T-helper 2 cell (primary cell): ENCODE results near the gene EPN2.

Experiments used
- DNase-seq, 5 experiments: peaks; one replicate each; pipeline versions ENCODE4 v3.0.0 to v3.0.0-alpha.2; 2012 to 2022

EPN2 gene

DNA sequence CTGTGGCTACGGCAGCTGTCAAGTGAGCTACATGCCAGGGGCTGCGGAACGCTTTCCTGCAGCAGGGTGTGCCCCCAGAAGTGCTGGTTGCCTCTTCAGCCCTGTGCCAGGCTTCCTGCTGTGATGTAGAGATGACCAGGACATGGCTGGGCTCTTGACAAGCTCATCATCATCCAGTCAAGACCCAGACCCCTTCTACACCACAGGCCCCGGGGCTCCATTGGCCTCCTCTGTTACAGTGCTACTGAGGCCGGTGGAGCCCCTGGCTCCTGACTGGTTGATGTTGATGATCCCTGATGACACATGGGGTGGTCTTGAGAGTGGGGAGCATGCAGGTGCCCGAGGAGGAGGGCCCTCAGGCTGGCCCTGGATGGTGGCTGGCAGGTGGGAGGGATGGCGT, 75.2 kb downstream of the EPN2 start:
- no peak for DNase-seq

DNA sequence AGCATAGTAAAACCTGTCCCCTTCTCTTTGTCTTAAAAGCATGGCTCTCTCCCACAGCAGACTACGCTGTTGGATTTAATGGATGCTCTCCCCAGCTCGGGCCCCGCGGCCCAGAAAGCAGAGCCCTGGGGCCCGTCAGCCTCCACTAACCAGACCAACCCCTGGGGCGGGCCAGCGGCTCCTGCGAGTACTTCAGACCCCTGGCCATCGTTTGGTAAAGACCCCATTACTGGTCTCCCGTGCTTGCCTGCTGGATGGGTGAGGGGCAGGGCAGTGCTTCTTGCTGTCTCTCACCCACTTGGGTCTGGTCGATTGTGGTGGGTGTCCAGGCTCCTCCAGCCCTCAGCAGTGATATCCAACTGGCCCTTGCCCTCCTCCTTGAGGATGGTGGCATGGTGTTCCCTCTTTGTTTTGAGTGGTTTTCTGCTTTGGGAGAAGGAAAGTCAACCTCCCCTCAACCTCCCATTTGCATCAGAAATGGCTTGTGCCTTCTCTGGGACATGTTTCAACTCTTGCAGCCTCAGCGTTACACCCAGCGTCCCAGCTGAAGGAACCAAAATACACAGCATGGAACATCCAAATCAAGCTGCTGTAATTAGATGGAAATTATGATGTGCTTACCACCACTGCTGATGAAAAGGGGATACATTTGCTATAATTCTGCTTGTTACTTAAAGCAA, 76.0 kb downstream of the EPN2 start:
- DNase-seq = no peak

DNA sequence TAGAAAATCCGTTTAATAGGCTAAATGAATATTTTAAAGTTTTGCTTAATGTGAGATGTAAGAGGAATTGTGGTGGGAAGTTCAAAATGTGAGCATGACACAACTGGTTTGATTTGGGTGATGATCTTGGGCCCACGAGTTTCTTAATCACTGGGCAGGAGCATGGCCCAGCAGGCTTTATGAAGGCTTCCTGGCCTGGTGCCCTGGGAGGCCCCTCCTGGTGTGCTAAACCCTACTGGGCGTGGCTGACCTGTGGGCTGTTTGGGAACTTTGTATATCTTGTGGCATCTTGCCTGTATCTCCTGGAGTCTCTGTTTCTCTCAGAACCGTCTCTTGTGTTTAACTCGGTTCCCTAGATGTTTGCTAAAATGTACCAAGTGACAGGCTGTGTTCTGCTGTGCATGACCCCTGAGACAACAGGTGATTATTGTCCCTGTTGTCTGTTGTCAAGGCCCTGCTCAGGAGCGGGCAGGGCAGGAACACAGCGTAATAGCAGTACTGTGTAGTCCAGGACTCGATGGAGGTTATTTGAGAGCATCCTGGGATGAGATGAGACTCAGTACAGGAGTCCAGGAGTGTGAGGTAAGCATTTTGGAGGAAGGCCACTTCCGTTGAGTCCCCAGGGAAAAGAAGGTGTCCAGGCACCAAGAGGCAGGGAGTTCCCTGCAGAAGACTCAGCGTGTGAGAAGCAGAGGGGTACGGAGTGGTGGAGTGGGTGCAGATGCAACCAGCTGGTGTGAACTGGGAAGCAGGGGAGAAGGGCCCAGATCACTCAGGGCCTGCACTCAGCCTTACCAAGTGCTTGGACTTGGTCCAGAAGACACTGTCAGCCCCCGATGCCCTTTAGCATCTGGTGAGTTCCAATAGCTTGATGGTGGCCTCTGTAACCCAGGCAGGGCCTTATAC, 76.8 kb downstream of the EPN2 start:
- DNase-seq = no peak

GRCh38 chr17:19315104-19315503, 77.9 kb downstream of the EPN2 start:
- no peak for DNase-seq

DNA sequence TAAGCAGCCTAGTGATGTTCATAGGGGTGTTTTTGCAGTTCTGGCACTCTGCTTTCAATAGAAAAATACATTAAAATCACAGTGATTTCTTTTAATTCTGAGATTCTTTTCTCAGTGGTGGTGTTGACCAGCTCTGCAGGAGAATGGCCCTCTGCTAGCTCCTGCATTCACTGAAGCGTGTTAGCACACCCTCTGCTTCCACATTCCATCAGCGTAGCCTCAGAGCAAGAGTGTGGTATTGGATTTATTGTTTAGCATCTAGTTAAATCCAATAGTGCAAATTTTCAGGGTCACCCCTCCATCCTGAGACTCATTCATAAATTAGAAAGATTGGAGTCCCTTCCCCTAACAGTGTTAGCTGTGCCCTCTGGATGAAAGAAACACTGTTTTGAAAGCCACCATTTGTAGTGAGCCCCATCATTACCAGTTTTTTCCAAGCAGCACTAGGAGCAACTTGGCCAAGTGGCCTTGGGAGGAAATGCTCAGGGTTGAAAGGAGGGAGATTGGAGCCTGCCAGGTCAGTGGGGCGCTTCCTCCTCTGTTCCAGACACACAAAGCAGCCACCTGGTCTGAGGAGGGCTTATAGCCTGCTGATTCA, 79.7 kb downstream of the EPN2 start:
- DNase-seq = no peak

GRCh38 chr17:19317359-19318095, 80.4 kb downstream of the EPN2 start:
- DNase-seq = no peak

DNA sequence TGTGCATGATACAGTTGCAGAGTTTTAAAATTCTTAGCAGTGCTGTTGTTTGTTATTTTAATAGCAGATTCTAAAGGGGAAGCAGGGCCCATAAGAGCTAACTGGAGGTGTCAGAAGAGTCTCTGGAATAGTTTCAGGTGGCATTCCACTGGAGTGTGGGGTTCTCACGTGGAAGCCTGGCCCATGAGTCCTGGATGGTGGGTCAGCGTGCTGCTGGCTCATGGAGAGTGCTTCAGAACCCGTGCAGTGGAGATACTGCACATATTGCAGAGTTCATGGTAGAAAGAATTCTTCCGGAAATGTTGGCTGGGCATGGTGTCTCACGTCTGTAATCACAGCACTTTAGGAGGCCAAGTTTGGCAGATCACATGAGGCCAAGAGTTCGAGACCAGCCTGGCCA, 81.4 kb downstream of the EPN2 start:
- DNase-seq = no peak

DNA sequence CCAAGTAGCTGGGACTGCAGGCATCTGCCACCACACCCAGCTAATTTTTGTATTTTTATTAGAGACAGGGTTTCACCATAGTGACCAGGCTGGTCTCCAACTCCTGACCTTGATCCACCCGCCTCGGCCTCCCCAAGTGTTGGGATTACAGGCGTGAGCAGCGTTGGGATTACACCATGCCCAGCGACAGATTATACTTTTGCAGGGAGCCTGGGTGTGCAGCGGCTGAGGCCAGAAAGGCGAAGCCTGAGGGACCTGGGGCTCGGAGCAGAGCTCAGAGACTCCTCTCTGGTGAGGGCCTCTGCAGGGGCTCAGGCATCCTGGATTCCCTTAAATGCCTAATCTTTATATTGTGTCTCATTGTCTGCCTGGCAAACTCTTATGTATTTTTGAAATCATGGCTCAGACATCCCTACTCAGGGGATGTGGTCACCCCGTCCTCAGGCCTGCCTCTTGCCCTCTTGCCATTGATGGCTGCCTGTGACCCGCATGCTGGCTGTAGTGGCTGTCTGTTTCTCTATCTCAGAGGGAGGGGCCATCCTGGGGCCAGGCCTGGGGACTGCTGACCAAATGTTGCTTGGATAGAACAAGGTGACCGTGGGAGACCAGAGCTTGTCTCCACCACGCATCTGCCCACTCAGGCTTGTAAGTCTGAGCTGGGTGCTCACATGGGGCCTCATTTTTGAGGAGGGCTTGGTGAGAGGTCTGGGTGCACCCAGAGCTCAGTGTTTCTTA, 82.8 kb downstream of the EPN2 start:
- DNase-seq = no peak

- no peak for DNase-seq
Observed at GRCh38 chr17:19320876-19321275, 83.7 kb downstream of the EPN2 start.

GRCh38 chr17:19321481-19322128, 84.4 kb downstream of the EPN2 start:
- no peak for DNase-seq

- no peak for DNase-seq
Observed at GRCh38 chr17:19322129-19322505, 85.0 kb downstream of the EPN2 start.

DNA sequence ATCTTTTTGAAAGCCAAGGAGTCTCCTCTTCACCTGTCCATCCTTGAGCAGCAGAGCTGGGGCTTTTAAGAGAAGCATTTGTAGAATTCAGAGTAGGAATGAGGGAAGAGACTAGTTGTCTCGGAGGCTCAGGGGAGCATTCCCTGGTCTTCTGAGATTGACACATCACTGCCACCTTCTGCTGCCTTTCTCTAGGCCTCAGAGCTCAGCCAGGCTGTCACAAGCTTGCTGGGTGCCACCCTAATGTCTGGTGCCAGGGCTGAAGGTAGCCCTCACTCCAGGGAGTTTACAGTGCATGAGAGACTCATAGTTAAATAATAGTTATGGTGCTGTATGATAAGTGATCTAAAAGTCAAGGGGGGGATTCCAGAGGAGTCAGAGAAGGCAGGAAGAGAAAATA, 85.7 kb downstream of the EPN2 start:
- no peak for DNase-seq

- DNase-seq = no peak
Observed at GRCh38 chr17:19325542-19325941, 88.4 kb downstream of the EPN2 start.

DNA sequence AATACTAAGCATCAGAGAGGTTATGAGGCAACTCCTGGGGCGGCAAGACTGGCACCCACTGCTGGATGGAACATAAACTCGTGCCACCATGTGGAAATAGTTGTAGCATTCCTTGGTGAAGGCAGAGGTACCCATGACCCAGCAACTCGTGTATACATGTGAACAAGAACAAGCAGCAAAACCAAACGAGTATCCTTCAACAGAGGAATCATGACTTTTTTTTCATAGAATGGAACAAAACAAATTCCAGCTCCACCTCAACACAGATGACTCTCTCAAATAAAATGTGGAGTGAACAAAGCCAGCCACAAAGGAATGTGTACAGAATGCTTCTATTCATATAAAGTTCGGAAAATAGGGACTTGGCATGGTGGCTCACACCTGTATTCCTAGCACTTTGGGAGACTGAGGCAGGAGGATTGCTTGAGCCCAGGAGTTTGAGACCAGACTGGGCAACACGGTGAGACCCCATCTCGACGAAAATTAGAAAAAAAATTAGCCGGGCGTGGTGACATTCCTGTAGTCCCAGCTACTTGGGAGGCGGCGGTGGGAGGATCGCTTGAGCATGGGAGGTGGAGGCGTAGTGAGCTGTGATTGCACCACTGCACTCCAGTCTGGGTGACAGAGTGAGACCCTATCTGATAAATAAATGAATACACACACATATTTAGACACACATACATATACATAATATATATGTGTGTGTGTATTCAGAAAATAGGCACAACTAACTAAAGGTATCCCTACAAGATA, 90.0 kb downstream of the EPN2 start:
- DNase-seq = no peak

DNA sequence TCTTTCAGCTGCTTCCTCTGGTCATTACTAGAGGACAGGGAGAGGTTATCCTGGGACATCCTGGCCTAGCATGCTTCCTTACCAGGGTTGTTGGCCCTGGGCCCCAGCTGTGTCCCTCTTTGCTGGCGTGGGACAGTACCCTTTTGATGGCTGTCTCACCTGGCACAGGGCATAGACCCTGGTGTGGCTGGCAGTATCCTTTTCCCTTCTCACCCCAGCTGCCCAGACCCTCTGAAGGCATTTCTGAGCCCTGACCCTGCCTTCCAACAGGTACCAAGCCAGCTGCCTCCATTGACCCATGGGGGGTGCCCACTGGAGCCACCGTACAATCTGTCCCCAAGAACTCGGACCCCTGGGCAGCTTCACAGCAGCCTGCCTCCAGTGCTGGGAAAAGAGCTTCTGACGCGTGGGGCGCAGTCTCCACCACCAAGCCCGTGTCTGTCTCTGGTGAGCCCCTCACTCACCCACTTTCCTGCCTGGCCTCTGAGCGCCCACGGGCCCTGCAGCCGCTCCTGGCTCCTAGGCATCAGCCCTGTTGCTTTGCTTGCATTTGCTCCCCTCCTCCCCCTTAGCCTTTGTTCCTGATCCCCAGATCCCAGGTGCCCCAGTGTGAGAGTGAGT, 91.4 kb downstream of the EPN2 start:
- no peak for DNase-seq

- no peak for DNase-seq
Observed at GRCh38 chr17:19329136-19329535, 92.0 kb downstream of the EPN2 start.

DNA sequence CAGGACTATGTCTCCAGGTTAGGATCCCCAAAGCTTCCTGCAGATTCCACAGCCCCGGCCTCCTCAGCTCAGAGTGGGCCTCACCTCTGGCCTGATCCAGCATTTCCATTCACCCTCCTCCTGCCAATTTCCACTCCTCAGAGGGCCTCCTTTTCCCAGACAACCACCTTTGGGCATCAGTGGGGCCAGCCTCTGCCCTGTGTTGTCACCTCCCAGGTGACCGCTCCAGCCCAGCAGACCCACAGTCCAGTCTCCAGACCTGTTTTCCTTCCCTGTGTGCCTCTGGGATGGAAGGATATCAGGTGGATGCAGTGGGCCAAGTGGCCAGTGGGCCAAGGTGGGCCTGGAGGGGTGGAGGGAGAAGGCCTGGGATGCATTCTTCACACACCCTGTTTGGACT, 92.7 kb downstream of the EPN2 start:
- no peak for DNase-seq

DNA sequence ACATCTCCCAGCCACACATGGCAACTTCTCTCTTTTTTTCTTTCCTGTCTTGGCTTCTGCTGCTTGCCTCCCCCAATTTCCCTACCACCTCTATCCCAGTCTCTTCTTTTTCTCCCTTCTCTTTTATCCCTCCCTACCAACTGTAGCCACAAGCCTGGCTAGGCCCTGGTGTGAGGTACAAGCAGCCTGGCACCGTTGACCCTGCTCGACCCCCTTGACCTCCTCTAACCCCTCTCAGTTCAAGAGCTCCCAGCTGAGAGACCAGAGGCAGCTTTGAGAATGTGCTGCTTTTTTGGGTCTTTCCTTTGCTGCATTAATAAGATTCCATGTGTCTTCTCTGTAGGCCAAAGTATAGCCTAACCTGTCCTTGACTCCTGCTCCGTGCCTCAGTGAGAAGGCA, 93.1 kb downstream of the EPN2 start:
- DNase-seq = no peak

GRCh38 chr17:19331134-19331533, 94.0 kb downstream of the EPN2 start:
- no peak for DNase-seq

GRCh38 chr17:19331543-19332245, 94.5 kb downstream of the EPN2 start:
- no peak for DNase-seq
